GM12873 (cell line): Measurements from ENCODE around the gene AURKAIP1.

Source experiments
- CTCF ChIP-seq: IDR thresholded peaks from 2 replicates; pipeline ENCODE4 v1.5.1; 2012; ENCODE audit warnings: low read depth, mild to moderate bottlenecking, moderate library complexity, low read length, control low read depth; ENCODE audit not compliant: insufficient read depth; ENCODE audit errors: missing control alignments

Gene AURKAIP1

GRCh38 chr1:1331068-1331965, 43.7 kb downstream of the AURKAIP1 start, which contains the start of gene TAS1R3:
Gene TAS1R3, plus strand, starts transcription at chr1:1331280. Its CDS starts 66 bp downstream, at chr1:1331346.
- TF ChIP-seq CTCF, result no peak

GRCh38 chr1:1330366-1331067, 44.5 kb downstream of the AURKAIP1 start:
- TF ChIP-seq CTCF, result no peak

- no peak for TF ChIP-seq CTCF
Measured at GRCh38 chr1:1329304-1330210, 45.5 kb downstream of the AURKAIP1 start.

GRCh38 chr1:1328254-1328653, 46.8 kb downstream of the AURKAIP1 start:
- TF ChIP-seq CTCF, result no peak

- no peak for TF ChIP-seq CTCF
Measured at GRCh38 chr1:1327291-1327690, 47.7 kb downstream of the AURKAIP1 start.

GRCh38 chr1:1326075-1326605, 48.9 kb downstream of the AURKAIP1 start:
- TF ChIP-seq CTCF, result no peak
